NCI-H69 (cell line): ENCODE measurements around the gene PSMD2.
A peak's percentile ranks its signal among the peaks of the same experiment; 100 is the strongest.

Experiments used
- DNase-seq: peaks from one replicate; lab custom pipeline; 2025; lab: John Stamatoyannopoulos, UW

The PSMD2 gene

DNA sequence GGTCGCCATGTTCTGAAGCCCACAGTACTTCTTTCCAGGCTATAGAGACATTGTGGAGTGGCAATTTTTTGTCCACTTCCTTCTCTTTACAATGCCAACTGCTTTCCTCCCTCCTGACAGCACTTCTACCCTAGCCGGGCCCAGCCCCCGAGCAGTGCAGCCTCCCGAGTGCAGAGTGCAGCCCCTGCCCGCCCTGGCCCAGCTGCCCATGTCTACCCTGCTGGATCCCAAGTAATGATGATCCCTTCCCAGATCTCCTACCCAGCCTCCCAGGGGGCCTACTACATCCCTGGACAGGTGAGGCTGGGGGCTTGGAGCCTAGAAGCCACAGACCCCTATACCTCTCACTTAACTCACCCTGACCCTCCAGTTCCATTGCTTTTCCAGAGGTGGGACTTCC, 18.2 kb downstream of the PSMD2 start:
- DNase-seq, result no peak

DNA sequence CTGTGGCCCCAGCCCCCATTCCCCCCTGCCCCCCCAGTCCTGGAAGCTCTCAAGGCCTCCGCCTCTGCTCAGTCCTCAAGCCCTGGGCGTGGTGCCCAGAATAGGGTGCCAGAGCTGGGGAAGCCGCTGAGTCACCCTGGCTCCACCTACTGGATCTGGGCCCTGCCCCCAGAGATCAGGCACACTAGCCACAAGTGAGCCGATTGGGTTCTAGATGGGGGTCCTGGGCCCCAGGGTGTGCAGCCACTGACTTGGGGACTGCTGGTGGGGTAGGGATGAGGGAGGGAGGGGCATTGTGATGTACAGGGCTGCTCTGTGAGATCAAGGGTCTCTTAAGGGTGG, 21.0 kb downstream of the PSMD2 start:
- DNase-seq, result peak; percentile 55

GRCh38 chr3:184321666-184322065, 22.6 kb downstream of the PSMD2 start:
- no peak for DNase-seq

GRCh38 chr3:184322731-184323487, 23.9 kb downstream of the PSMD2 start:
- no peak for DNase-seq

DNA sequence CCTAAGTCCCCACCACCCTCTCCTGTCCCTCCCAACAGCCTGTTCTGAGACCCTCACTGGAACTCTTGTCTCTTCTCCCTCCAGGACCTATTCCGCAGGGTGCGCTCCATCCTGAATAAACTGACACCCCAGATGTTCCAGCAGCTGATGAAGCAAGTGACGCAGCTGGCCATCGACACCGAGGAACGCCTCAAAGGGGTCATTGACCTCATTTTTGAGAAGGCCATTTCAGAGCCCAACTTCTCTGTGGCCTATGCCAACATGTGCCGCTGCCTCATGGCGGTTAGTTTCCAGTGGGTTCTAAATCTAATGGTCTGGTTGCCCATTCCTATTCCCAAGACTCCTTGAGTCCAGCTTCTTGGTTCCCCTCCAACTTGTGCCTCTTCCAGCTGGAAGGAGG, 24.7 kb downstream of the PSMD2 start:
- no peak for DNase-seq

GRCh38 chr3:184325269-184325668, 26.2 kb downstream of the PSMD2 start:
- no peak for DNase-seq

DNA sequence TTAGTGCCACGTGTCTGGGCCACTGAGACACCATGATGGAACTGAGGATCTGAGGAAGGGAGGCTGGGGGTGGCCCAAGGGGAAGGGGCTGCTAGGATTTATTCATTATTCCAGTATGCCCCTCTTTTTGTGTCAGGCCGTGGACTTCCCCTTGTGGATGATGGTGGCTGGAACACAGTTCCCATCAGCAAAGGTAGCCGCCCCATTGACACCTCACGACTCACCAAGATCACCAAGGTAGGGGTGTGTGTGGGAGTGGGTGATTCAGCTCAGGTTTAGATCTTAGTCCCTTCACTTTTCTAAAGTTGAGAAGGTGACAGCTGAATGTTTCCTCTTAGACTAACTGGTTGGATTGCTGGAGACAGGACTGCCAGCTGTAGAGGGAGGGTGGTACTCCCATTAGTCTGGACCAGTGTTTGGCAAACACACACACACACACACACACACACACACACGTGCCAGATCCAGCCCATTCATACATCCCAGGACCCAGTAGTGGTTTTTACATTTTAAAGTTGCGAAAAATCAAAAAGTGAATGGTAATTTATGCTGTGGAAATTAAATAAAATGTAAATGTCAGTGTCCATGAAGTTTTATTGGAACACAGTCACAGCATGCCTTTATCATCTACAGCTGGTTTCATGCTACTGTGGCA, 26.8 kb downstream of the PSMD2 start:
- no peak for DNase-seq

DNA sequence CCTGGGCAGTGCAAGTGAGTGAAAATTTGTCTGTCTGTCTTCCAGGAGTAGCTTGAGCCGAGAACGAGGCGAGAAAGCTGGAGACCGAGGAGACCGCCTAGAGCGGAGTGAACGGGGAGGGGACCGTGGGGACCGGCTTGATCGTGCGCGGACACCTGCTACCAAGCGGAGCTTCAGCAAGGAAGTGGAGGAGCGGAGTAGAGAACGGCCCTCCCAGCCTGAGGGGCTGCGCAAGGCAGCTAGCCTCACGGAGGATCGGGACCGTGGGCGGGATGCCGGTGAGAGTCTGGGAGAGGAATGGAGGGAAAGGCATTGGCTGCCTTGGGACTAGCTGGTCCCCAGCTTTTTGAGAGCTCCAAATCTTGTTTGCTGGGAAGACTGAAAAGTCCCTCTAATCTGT, 28.1 kb downstream of the PSMD2 start:
- DNase-seq, result no peak

- no peak for DNase-seq
Measured at GRCh38 chr3:184328516-184328915, 29.5 kb downstream of the PSMD2 start.

DNA sequence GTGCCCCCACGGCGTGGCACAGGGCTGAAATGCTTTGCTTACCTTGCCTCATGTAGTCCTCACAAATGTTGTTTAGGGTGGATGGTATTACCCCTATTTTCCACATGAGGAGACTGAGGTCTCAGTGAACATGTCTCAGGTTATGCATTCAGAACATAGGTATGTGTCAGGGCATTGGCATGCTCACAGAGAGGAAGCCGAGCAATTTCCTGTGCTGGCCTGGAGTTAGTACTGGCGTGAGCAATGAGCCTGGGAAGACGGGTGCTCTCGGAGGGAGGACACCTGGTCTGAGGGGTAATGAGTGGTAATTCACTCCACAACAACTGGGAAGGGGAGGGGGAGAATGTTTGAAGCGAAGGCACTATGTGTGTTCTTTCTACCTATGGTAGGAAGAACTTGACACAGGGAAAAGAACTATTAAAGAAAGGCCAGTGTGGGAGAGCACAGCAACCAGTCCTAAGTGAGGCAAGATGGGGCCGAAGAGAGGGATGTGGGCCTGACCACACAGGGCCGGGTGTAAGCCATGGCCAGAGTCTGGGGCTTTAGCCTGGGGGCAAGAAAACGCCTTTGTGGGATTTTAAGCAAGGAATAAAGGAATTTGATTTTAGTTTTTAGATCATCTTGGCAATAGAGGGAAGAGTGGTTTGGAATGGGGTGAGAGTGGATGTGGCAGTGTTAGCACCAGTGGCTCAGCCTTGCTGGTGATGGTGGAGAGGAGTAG, 33.5 kb downstream of the PSMD2 start:
- no peak for DNase-seq

- DNase-seq, result no peak
Measured at GRCh38 chr3:184333190-184333589, 34.1 kb downstream of the PSMD2 start.

DNA sequence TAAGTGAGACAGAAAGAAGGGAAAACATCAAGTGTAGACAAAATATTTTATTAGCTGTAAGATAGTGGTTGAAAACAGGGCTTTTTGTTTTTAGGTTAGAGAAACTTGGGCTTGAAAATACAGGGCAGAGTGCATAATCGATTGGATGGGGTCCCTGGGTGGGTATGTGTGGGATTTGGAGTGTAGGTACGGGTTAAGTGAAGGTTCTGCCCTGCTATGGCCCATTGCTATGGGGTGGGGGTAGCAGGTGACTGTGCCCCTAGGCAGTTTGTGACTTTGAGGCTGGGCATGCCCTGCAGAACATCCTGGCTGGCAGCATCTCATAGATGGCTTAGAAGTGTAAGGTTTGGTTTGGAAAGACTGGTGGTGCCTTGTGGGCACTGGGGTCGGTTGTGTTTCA, 34.7 kb downstream of the PSMD2 start:
- DNase-seq, result no peak

- peak; percentile 41 for DNase-seq
Measured at GRCh38 chr3:184334470-184335158, 35.6 kb downstream of the PSMD2 start.

- DNase-seq, result peak; percentile 69
Measured at GRCh38 chr3:184335291-184335660, 36.2 kb downstream of the PSMD2 start.

DNA sequence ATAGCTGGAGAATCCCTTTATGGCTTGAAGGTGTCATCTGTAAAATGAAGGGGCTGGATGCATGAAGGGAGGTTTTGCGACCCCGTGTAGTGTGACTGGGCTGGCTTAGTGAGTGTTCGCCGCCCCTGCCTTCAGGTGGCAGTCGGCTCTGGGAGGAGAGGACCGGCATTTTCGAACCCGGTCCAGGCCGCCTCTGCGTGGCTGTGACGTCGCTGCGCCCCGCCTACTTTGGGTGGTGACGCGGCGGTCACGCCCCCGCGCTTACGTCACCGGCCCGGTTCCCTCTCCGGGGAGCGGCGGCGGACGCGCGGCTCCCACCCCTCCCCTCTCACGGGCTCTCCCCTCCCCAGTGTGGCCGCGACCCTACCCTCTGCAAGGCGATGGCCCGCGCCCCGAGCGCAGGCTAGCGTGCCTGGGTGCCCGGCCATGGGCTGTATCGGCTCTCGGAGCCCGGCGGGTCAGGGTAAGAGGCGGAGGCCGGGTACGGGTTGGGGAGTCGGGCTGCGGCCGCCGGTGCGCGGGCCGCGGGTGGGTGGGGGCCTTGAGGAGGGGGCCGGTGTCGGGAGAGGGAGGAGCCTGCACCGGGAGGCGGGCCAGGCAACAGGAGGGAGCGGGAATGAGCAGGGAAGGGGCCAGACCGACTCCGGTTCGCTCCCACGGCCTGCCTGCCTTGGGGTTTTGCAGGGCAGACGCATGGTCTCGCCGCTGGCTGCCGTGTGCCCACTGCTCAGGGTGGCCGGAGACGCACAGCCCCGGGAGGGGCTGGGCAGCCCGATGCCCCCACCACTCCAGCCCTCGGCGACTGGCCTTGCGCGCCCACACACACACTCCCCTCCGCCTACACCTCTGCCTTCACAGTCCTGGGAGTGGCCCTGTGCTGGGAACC, 36.9 kb downstream of the PSMD2 start:
- peak; percentile 91 for DNase-seq

GRCh38 chr3:184336547-184337398, 37.7 kb downstream of the PSMD2 start:
- DNase-seq, result peak; percentile 65

- DNase-seq, result peak; percentile 42
Measured at GRCh38 chr3:184337399-184337714, 38.3 kb downstream of the PSMD2 start, which contains the start of gene FAM131A. Gene FAM131A, plus strand, starts transcription at chr3:184337600. Its CDS starts 31 bp downstream, at chr3:184337631.

DNA sequence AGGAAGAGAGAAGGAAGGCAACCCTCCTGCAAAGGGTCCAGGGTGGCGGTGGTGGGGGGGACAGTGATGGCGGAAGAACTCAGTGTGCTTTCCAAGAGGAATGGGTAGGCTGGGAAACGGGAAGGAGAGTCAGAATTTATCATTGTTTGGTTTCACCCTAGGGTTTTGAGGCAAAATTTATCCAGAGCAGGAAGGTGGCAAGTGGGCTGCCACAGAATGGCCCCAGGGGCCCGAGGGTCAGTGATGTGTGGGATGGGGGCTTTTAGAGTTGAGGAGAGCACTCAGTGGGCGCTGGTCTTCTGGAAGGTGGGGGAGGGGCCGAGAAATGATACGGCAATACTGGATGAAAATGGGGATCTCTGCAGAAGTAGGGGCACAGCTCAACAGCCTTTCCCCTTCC, 38.9 kb downstream of the PSMD2 start:
- no peak for DNase-seq

- peak; percentile 99 for DNase-seq
Measured at GRCh38 chr3:184338511-184338945, 39.5 kb downstream of the PSMD2 start.

- DNase-seq, result peak; percentile 81
Measured at GRCh38 chr3:184339001-184339400, 40.0 kb downstream of the PSMD2 start.
